Activated T-helper 1 cell treated with anti-CD3 and anti-CD28 coated beads, Interleukin-2, amount 50 U/mL, for 16 hours (primary cell): ENCODE measurements around the gene ZNF154.

ENCODE experiments used
- DNase-seq, 2 donors: peaks; one replicate each; pipeline ENCODE4 v3.0.0-alpha.2; 2020; ENCODE audit warnings: low read depth in 1 of 2, low spot score in 1 of 2

Gene ZNF154

GRCh38 chr19:57682226-57682766, 26.7 kb downstream of the ZNF154 start:
- no peak for DNase-seq

GRCh38 chr19:57675881-57676280, 33.1 kb downstream of the ZNF154 start:
- DNase-seq: no peak

GRCh38 chr19:57672466-57672865, 36.5 kb downstream of the ZNF154 start:
- DNase-seq: no peak

- DNase-seq: no peak
Observed at GRCh38 chr19:57671124-57671895, 37.7 kb downstream of the ZNF154 start.

- DNase-seq: no peak
Observed at GRCh38 chr19:57668635-57669034, 40.4 kb downstream of the ZNF154 start, which contains the start of gene ZSCAN4. Gene ZSCAN4, plus strand, starts transcription at chr19:57668935. Its CDS starts 7,211 bp downstream, at chr19:57676146.

GRCh38 chr19:57667228-57667627, 41.8 kb downstream of the ZNF154 start:
- no peak for DNase-seq

GRCh38 chr19:57665261-57665806, 43.7 kb downstream of the ZNF154 start:
- DNase-seq: no peak

GRCh38 chr19:57664269-57665127, 44.5 kb downstream of the ZNF154 start:
- DNase-seq: no peak

GRCh38 chr19:57656346-57656745, 52.7 kb downstream of the ZNF154 start:
- DNase-seq: no peak

GRCh38 chr19:57655443-57655842, 53.6 kb downstream of the ZNF154 start:
- no peak for DNase-seq

GRCh38 chr19:57653689-57654088, 55.3 kb downstream of the ZNF154 start:
- no peak for DNase-seq

- no peak for DNase-seq
Observed at GRCh38 chr19:57651654-57651996, 57.4 kb downstream of the ZNF154 start.

- no peak for DNase-seq
Observed at GRCh38 chr19:57648331-57649003, 60.5 kb downstream of the ZNF154 start.
